Fibroblast of gingiva (primary cell): ENCODE results near the gene USP14.
"Not testable (repeated sequence)": the region's sequence is repeated elsewhere in the genome, so short reads cannot be mapped to it uniquely, and the experiment has no call there.

Source experiments
- DNase-seq: peaks from one replicate; pipeline ENCODE4 v3.0.0-alpha.2; 2011; ENCODE audit warnings: low read depth

Gene USP14

GRCh38 chr18:158128-159036 lies at the start of gene USP14:
Gene USP14 (plus strand): TSS chr18:158557. CDS start chr18:158699, 142 bp downstream.
- peak; percentile 93 for DNase-seq

DNA sequence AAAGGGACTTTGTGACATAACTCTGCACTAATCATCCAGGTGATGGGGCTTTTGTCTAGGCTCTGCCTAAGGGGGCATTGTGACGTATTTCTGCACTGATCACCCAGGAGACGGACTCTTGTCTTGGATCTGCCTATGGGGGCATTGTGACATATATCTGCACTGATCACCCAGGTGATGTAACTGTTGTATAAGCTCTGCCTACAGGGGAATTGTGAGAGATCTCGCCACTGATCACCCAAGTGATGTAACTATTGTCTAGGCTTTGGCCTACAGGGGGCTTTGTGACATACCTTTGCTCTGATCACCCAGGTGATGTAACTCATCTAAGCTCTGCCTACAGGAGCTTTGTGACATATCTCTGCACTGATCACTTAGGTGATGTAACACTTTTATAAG lies 49.7 kb upstream of the USP14 start:
- not testable (repeated sequence) for DNase-seq

GRCh38 chr18:109130-109921 lies 49.0 kb upstream of the USP14 start:
- DNase-seq = peak; percentile 24

GRCh38 chr18:109922-110261 lies 48.5 kb upstream of the USP14 start:
- not testable (repeated sequence) for DNase-seq

DNA sequence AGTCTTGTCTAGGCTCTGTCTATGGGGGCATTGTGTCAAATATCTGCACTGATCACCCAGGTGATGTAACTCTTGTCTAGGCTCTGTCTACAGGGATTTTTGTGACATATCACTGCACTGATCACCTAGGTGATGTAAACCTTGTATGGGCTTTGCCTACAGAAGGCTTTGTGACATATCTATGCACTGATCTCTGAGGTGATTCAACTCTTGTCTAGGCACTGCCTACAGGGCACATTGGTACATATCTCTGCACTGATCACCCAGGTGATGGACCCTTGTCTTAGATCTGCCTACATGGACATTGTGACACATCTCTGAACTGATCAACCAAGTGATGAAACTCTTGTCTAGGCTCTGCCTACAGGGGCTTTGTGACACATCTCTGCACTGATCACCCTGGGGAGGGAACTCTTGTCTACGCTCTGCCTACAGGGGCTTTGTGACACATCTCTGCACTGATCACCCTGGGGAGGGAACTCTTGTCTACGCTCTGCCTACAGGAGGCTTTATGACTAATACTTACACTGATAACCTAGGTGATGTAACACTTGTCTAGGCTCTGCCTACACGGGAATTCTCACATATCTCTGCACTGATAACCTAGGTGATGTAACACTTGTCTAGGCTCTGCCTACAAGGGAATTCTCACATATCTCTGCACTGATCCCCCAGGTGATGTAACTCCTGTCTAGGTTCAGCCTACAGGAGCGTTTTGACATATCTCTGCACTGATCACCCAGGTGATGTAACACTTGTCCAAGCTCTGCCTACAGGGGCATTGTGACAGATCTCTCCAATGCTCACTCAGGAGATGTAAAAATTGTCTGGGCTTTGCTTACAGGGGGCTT lies 47.8 kb upstream of the USP14 start:
- DNase-seq = not testable (repeated sequence)

DNA sequence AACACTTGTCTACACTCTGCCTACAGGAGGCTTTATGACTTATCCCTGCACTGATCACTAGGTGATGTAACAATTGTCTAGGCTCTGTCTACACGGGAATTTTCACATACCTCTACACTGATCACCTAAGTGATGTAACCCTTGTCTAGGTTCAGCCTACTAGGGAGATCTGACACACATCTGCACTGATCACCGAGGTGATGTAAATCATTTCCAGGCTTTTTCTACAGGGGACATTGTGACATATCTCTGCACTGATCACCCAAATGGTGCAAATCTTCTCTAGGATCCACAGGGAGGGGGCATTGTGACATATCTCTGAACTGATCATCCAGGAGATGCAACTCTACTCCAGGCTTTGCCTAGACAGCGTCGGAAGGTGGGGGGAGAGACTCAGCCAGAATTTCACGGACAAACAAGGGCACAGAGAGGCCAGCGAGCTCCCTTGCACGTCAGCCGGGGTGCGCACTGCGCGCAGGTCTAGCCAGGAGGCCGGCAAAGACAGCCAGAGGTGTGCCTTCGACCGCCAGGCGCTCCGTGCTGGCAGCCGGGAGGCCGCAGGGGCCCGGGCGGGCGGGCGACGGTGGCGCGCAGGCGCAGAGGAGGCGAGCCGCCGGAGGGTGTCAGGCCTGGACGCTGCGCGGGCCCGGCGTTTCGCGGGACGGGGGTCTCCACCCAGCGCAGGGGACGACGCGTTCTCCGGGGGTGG lies 46.9 kb upstream of the USP14 start:
- DNase-seq = peak; percentile 24

GRCh38 chr18:112015-112733 lies 46.2 kb upstream of the USP14 start:
- not testable (repeated sequence) for DNase-seq

- DNase-seq = not testable (repeated sequence)
Observed at GRCh38 chr18:120539-121260, 37.7 kb upstream of the USP14 start.

DNA sequence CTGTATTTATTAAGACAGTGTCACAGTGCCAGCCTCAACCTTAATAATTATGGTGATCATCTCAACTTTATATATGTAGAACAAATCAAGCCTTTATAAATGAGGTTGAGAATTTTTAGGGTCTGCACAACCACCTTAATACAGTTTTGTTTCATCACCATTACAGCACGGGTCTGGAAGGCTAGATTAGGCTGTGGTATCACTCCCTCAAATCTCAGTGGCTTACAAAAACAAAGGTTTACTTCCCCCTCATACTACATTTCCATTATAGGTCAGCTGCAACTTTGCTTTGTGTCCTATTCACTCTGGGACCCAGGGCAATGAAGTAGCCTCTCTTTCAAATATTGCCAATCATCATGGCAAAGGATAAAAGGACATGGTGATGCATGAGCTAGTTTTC lies 23.3 kb upstream of the USP14 start:
- no peak for DNase-seq

DNA sequence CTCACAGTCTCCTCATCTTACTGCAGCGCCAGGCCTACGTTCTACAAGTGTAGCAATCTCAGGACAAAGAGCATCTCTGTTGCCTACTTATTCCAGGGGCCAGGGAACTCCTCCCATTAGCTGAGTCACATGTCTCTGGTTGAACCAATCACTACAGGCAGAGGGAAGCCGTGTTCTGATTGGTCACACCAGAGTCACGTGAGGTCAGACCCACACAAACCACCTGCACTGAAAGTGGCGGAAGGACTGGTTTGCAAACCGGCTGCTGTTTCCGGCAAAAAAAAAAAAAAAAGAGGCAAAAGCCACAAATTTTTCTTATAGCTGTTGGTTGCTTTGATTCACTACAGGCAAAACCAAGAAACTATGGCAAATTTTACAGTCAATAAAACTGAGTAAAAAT lies 21.9 kb upstream of the USP14 start:
- no peak for DNase-seq

DNA sequence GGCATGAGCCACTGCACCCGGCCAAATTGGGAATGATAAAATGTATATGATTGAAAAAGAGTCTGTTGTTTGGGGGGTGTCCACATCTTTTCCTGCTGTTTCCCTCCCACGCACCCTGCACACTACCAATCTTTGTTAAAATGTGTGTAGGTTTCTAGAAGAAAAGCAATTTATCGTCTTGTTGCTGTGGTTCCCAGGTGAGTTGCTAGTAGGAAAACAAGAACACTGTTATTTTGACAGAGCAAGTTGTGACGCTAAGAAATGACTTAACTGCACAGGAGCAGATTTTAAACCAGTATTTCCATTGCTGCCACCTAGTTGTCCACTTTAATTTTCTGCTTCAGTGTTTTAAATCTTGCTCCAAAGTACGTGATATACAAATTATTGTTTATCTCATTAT lies 21.0 kb upstream of the USP14 start:
- DNase-seq = no peak

DNA sequence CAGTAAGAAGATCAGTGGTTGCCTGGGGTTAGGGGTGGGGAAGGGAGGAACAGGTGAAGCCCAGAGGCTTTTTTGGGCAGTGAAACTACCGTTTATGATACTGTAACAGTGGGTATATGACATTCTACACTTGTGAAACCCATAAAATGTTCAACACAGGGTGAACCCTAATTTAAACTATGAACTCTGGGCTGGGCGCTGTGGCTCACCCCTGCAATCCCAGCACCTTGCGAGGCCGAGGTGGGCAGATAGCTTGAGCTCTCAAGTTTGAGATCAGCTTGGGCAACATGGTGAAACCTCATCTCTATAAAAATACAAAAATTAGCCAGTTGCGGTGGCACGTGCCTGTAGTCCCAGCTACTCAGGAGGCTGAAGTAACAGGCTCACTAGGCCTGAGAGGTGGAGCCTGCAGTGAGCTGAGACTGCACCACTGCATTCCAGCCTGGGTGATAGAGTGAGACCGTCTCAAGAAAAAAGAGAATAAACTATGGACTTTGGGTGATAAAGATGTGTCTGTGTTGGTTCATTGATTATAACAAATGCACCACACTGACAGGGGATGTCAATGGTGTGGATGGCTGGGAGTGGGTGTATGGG lies 17.6 kb upstream of the USP14 start:
- no peak for DNase-seq

- DNase-seq = not testable (repeated sequence)
Observed at GRCh38 chr18:142624-143296, 15.6 kb upstream of the USP14 start.

DNA sequence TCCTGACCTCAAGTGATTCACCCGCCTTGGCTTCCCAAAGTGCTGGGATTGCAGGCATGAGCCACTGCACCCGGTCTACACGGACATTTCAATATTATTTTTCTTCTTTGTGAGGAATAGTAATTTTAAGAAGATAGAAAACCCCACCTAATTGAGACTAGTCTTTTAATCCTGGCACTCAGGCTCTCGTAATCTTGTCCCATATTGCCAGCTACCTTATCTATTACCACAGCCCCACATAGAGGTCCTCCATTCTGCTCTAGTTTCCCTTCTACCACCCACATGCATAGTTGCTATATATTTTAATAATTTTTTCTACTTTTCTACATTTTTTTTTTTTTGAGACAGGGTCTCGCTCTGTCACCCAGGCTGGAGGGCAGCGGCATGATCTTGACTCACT lies 9.5 kb upstream of the USP14 start:
- DNase-seq = no peak

DNA sequence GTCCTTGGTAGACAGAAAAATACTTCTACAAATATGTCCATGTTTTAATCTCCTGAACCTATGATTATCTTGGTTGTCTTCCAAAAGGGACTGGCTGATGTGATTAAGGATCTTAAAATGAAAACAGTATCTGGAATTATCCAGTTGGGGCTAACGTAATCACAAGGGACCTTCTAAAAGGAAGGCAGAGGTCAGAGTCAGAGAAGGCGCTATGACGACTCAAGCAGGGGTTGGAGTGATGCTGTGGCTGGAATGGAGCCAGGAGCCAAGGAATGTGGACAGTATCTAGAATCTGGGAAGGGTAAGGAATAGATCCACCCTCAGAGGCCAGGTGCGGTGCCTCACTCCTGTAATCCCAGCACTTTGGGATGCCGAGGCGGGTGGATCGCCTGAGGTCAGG lies 4.2 kb upstream of the USP14 start:
- DNase-seq = no peak

DNA sequence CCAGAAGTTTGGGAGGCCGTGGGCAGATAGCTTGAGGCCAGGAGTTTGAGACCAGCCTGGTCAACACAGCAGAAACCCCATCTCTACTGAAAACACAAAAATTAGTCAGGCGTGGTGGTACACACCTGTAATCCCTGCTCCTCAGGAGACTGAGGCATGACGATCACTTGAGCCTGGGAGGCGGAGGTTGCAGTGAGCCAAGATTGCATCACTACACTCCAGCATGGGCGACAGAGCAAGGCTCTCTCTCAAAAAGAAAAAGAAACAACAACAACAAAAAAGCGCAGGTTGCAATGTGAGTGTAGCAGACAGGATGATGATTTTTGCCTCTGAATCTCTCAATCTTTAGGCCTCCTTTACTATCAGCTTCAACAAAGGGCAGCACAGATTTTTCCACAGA lies 2.7 kb upstream of the USP14 start:
- no peak for DNase-seq

DNA sequence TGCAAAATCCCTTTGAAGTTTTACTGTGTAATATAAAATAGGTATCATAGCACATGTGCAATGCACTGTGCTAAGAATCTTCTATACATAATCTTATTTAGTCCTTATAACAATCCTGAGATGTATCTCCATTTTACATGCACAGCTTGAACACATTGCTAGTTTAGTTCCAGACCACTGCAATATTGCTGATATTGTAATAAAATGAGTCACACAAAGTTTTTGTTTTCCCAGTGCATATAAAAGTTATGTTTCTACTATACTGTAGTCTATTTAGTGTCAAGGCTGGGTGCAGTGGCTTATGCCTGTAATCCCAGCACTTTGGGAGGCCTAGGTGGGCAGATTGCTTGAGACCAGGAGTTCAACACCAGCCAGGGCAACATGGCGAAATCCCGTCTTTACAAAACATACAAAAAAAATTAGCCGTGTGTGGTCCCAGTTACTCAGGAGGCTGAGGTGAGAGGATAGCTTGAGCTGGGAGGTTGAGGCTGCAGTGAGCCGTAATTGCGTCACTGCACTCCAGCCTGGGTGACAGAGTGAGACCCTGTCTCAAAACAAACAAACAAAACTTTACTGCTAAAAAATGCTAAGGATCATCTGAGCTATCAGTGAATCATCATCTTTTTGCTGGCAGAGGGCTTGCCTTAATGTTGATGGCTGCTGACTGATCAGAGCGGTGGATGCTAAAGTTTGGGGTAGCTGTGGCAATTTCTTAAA lies 1.7 kb upstream of the USP14 start:
- no peak for DNase-seq

DNA sequence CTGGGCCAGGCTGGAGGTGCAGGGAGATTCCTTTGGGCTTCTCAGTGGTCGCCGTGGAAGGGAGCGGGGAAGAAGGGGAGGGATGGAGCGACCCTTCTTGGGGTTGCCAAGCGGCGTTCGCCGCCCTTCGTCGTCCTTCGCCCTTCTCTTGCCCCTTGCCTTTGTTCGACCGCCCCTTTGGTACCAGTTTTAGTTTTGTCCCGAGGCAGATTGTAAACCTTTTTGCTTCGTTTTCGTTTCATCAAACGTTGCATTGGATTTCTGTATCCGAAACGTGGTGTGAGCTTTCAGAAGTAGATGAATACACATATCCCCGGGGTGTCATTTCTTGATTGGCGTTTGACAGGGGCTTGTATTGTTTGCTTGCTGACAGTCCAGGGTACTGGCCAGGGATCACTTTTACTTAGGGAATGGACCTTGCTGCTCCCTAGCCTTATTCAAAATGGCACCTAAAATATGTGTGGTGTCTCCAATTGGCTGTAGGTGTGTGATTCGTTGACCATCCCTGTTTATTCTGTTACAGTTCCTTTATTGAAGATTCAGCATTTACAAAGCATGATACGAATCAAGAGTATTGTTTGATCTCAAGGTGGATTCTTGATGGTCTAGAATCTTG lies 788 bp downstream of the USP14 start:
- no peak for DNase-seq
